Skeletal muscle tissue (tissue), 4 donors: ENCODE measurements around the gene PRTFDC1. TPM values are rescaled to one million over a fixed set of nuclear protein-coding genes. Genes with fewer than 3 reads are reported as not detected.

ENCODE experiments used
- H3K27ac ChIP-seq: one replicate; pipeline ENCODE4 v1.7.0; 2013; ENCODE audit warnings: mild to moderate bottlenecking, low read depth, low read length, inconsistent platforms
- H3K27me3 ChIP-seq, 3 donors: one replicate each; pipeline ENCODE4 v1.7.0; 2013; ENCODE audit warnings: low read length in 3 of 3; ENCODE audit not compliant: control insufficient read depth in 3 of 3, insufficient read depth in 3 of 3
- H3K36me3 ChIP-seq, 3 donors: one replicate each; pipeline ENCODE4 v1.7.0; 2013; ENCODE audit warnings: low read length in 3 of 3; ENCODE audit not compliant: control insufficient read depth in 3 of 3, insufficient read depth in 3 of 3
- H3K4me1 ChIP-seq, 3 donors: one replicate each; pipeline ENCODE4 v1.7.0; 2013; ENCODE audit warnings: low read length in 3 of 3, mild to moderate bottlenecking in 3 of 3; ENCODE audit not compliant: control insufficient read depth in 3 of 3, insufficient read depth in 3 of 3
- H3K4me3 ChIP-seq, 3 donors: one replicate each; pipeline ENCODE4 v1.7.0; 2013; ENCODE audit warnings: low read length in 3 of 3
- H3K9ac ChIP-seq, 3 donors: one replicate each; pipeline ENCODE4 v1.7.0; 2013; ENCODE audit warnings: low read length in 3 of 3, mild to moderate bottlenecking in 3 of 3, moderate library complexity in 2 of 3, low read depth in 1 of 3
- H3K9me3 ChIP-seq, 3 donors: one replicate each; pipeline ENCODE4 v1.7.0; 2013; ENCODE audit warnings: low read length in 3 of 3; ENCODE audit not compliant: control insufficient read depth in 3 of 3
- total RNA-seq: library from RNA; depleted of rRNA; stranded (reverse); fragments of >200 nt; gene quantifications from one replicate; pipeline ENCODE4 v1.2.3, GENCODE V29; 2014
- donor health status: Osteomylitis.

The PRTFDC1 gene
- total RNA-seq, 1 donor from 2014 or later, result 6.8 TPM

- Histone ChIP-seq H3K27me3 (no peaks in the 10 kb centered on the region), H3K4me1 (peaks cover 0 to 8% (median 0%) of the 10 kb centered on the region in 3 donors), H3K9me3 (no peaks in the 10 kb centered on the region), H3K4me3 (no peak overlapping the region), H3K27ac (no peak overlapping the region), H3K36me3 (no peaks in the 10 kb centered on the region), H3K9ac (no peak overlapping the region)
These were observed 67.6 kb downstream of the PRTFDC1 start for GRCh38 chr10:24884793-24885192.

- H3K9me3 ChIP-seq, result no peaks in the 10 kb centered on the region
- peaks cover 0 to 4% (median 0%) of the 10 kb centered on the region in 3 donors for H3K4me1 ChIP-seq
- no peaks in the 10 kb centered on the region for H3K36me3 ChIP-seq
- no peaks in the 10 kb centered on the region for H3K27me3 ChIP-seq
- H3K9ac ChIP-seq, result no peak overlapping the region
- H3K4me3 ChIP-seq, result no peak overlapping the region
- H3K27ac ChIP-seq, result no peak overlapping the region
These were observed 68.1 kb downstream of the PRTFDC1 start for GRCh38 chr10:24884316-24884715.

DNA sequence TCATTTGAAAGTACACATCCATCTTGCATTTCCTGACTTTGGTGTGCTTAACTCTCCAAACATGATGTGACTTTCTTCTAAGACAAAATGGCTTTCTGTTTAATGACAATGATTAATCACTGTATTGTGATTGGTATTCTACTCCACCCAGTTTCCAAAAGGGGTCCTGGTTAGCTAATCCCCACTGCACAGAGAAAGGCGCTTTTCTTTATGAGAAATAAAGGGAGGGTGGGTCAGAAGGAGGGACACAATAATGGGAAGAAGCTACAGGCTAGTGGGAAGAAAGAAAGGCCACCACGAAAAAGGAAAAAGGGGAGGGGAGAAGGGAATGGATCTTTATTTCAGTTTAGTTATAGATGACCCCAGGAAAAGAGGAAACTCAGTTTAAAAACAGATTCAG, 69.2 kb downstream of the PRTFDC1 start:
- H3K9me3 ChIP-seq, result no peaks in the 10 kb centered on the region
- H3K9ac ChIP-seq, result no peak overlapping the region
- no peak overlapping the region for H3K4me3 ChIP-seq
- H3K4me1 ChIP-seq, result peaks cover 0 to 3% (median 0%) of the 10 kb centered on the region in 3 donors
- H3K27me3 ChIP-seq, result no peaks in the 10 kb centered on the region
- H3K36me3 ChIP-seq, result no peaks in the 10 kb centered on the region
- no peak overlapping the region for H3K27ac ChIP-seq

GRCh38 chr10:24882047-24882698, 70.2 kb downstream of the PRTFDC1 start:
- Histone ChIP-seq H3K9me3 (no peaks in the 10 kb centered on the region), H3K4me1 (peaks cover 0 to 3% (median 0%) of the 10 kb centered on the region in 3 donors), H3K27ac (no peak overlapping the region), H3K9ac (no peak overlapping the region), H3K4me3 (peak overlapping the region in 1 of 3 donors; percentile 38), H3K27me3 (no peaks in the 10 kb centered on the region), H3K36me3 (no peaks in the 10 kb centered on the region)

- no peak overlapping the region for H3K27ac ChIP-seq
- no peaks in the 10 kb centered on the region for H3K36me3 ChIP-seq
- H3K4me3 ChIP-seq, result no peak overlapping the region
- peaks cover 0 to 3% (median 0%) of the 10 kb centered on the region in 3 donors for H3K4me1 ChIP-seq
- H3K9me3 ChIP-seq, result no peaks in the 10 kb centered on the region
- no peak overlapping the region for H3K9ac ChIP-seq
- H3K27me3 ChIP-seq, result no peaks in the 10 kb centered on the region
These were observed 72.5 kb downstream of the PRTFDC1 start for GRCh38 chr10:24879861-24880260.

DNA sequence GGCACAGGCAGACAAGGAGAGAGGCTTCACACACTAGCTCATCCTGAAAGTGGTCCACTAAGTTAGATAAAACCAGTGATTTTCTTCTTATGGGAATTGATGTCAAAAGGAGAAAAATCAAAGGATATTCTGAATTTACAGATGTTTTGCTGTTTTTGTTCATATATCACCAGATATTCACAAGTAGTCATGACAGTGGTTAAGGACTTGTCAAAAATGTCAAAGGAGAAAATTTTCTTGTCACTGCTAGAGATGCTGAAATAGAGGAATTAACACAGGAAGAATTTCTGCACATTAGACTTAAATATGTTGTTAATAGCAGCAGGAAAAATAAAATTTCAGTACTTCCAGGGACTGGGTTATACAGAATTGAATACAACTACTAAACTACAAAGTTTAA, 78.3 kb downstream of the PRTFDC1 start:
- Histone ChIP-seq H3K4me1 (peaks cover 0 to 3% (median 2%) of the 10 kb centered on the region in 3 donors), H3K27me3 (no peaks in the 10 kb centered on the region), H3K27ac (no peak overlapping the region), H3K9me3 (no peaks in the 10 kb centered on the region), H3K36me3 (no peaks in the 10 kb centered on the region), H3K9ac (no peak overlapping the region), H3K4me3 (no peak overlapping the region)

DNA sequence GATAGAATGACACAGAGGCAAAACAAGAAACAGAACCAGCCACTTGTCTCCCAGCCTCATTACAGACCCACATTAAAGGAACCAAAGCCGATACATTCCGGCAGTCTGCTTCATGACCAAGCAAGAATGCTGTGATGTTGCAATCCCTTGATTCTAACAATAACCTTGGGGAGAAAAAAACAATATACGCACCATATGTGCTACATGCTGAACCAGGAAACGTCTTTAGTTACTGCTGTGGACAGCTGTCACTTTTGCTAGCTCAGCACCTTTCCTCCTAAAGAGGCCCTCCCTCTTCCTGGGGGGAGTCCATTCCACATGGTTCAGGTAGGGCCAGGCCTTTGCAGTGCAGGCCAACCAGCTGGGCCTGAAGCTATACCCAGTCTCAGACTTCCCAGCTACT, 79.1 kb downstream of the PRTFDC1 start:
- H3K36me3 ChIP-seq, result no peaks in the 10 kb centered on the region
- H3K9ac ChIP-seq, result no peak overlapping the region
- no peaks in the 10 kb centered on the region for H3K27me3 ChIP-seq
- peaks cover 0 to 3% (median 2%) of the 10 kb centered on the region in 3 donors for H3K4me1 ChIP-seq
- peak overlapping the region; percentile 61 for H3K27ac ChIP-seq
- H3K9me3 ChIP-seq, result no peaks in the 10 kb centered on the region
- no peak overlapping the region for H3K4me3 ChIP-seq

- H3K4me3 ChIP-seq, result no peak overlapping the region
- H3K4me1 ChIP-seq, result peaks cover 0 to 3% (median 2%) of the 10 kb centered on the region in 3 donors
- no peak overlapping the region for H3K9ac ChIP-seq
- H3K27ac ChIP-seq, result peak overlapping the region; percentile 61
- H3K9me3 ChIP-seq, result no peaks in the 10 kb centered on the region
- no peaks in the 10 kb centered on the region for H3K27me3 ChIP-seq
- no peaks in the 10 kb centered on the region for H3K36me3 ChIP-seq
These were observed 79.6 kb downstream of the PRTFDC1 start for GRCh38 chr10:24872790-24873182.

DNA sequence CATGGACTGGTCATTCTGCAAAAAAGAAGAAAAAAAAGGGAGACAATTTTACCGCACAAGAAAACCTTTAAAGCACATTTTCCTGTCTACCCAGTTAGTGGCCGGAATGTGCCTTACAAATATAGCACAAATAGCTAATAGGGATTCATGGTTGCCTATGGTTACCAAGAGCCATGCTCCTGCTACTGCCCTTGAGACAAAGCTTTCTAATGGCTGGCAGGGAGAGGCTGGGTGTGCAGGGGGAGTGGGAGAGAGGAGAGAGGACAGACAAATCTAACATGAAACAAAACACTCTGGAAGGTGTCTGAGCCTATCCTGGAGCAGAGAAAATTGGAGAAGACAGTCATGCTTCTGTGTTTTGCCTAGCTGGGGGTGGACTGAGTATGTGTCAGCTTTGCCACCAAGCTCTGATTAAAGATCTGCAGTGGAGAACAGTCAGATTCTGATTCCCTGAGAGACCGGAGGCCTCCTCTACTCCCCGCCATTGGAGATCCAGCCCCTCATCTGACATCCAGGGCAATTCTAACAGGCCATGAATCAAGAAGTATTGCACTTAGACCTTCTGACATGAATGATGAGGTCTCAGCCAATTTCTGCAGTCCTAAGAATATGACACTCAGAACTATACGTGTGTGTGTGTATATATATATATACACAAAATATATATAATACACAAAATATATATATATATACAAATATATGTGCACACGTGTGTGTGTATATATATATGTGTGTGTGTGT, 80.2 kb downstream of the PRTFDC1 start:
- Histone ChIP-seq H3K4me1 (peaks cover 0 to 3% (median 2%) of the 10 kb centered on the region in 3 donors), H3K9me3 (no peaks in the 10 kb centered on the region), H3K9ac (no peak overlapping the region), H3K27ac (no peak overlapping the region), H3K36me3 (no peaks in the 10 kb centered on the region), H3K27me3 (no peaks in the 10 kb centered on the region), H3K4me3 (no peak overlapping the region)
